COR-L47 (cell line): Measurements from ENCODE around the gene KANSL1L.

ENCODE experiments used
- DNase-seq: peaks from one replicate; lab custom pipeline; 2025; lab: John Stamatoyannopoulos, UW

Gene KANSL1L

DNA sequence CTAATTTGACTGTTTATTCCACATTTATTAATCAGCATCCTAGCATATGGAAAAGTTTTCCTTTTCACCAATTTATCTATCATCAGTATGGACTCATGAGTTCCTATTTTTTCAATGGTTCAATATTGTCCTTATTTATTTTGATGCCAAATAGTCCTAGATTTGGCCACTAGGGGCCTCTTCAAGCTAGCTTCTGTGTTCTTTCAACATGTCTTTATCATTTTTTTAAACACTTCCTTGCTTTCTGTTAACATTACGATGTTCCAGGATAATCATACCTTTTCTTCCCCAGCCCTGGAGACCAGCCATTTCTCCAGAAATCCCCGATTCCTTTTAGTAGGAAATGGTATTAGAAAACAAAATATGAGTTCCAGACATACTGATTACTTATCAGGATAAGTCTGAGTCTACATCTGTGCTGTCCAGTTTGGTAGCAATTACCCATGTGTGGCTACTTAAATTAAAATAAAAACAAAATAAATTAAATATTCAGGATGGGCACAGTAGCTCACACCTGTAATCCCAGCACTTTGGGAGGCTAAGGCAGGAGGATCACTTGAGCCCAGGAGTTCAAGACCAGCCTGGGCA, 98.2 kb downstream of the KANSL1L start:
- DNase-seq: peak; percentile 30

DNA sequence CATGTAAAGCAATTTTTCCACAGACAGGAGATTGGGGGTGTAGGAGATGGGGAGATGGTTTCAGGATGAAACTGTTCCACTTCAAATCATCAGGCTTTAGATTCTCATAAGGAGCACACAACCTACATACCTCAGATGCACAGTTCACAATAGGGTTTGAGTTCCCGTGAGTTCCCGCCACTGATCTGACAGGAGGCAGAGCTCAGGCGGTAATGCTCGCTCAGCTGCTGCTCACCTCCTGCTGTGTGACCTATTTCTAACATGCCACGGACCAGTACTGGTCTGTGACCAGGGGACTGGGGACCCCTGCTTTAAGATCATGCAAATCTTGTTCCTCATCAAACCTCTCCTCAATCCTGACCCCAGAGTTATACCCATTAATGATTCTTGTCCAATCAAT, 98.7 kb downstream of the KANSL1L start:
- DNase-seq: no peak

DNA sequence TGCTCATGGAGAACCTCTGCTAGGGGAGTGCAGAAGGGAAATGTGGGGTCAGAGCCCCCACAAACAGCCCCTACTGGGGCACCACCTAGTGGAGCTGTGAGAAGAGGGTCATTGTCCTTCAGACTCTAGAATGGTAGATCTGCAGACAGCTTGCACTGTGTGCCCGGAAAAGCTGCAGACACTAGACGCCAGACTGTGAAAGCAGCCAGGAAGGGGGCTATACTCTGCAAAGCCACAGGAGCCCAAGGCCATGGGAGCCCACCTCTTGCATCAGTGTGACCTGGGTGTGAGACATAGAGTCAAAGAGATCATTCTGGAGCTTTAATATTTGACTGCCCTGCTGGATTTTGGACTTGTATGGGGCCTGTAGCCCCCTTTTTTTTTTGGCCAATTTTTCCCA, 107.9 kb downstream of the KANSL1L start:
- DNase-seq: no peak

DNA sequence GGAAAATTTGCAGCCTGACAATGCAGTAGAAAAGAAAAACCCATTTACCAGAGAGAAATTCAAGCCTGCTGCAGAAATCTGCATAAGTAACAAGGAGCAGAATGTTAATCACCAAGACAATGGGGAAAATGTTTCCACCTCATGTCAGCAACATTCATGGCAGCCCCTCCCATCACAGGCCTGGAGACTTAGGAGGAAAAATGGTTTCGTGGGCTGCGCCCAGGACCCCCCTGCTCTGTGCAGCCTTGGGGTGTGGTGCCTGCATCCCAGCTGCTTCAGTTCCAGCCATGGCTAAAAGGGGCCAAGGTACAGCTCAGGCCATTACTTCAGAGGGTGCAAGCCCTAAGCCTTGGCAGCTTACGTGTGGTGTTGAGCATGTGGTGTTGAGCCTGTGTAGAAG, 115.4 kb downstream of the KANSL1L start:
- no peak for DNase-seq

DNA sequence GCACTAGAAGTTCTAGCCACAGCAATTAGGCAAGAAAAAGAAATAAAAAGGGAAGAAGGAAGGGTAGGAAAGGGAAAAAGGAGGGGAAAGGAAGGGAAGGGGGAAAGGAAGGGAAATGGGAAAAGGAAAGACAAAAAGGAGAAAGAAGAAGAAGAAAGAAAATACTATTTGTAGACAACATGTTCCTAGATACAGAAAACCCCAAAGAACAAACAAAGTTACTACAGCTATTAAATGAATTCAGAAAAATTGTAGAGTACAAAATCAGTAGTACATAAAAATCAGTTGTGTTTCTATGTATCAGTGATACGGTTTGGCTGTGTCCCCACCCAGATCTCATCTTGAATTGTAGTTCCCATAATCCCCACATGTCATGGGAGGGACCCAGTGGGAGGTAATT, 116.5 kb downstream of the KANSL1L start:
- no peak for DNase-seq

DNA sequence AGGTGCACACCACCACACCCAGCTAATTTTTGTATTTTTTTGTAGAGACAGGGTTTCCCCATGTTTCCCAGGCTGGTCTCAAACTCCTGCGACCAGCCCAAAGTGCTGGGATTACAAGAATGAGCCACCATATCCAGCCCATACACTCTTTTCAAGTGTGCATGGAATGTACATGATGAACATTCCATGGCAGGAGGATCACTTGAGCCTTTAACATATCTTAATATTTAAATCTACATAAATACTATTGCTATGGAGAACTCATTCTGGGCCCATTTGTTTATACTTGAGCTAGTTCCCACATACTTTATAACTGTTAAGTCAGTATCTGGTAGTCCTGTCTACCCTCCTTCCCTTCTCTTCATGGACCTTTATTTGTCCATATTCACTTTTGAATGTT, 120.3 kb downstream of the KANSL1L start:
- no peak for DNase-seq

DNA sequence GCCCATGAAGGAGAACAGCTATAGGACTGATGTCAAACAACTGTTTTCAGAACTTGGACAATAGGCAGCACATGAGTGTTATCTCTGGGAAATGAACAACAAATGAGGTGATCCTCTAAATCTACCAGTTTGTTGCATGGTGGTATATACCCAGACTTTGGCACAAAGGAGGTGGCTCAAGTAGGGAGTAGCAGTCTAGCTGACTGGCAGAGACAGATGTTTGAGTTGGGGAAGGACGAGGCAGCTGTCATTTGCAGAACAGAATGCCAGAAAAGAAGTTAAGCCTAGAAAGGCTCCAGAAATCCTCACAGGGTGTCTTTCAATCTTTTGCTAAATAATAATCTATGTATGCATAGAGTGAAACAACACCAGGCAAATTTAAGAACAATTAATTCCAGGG, 121.4 kb downstream of the KANSL1L start:
- no peak for DNase-seq

DNA sequence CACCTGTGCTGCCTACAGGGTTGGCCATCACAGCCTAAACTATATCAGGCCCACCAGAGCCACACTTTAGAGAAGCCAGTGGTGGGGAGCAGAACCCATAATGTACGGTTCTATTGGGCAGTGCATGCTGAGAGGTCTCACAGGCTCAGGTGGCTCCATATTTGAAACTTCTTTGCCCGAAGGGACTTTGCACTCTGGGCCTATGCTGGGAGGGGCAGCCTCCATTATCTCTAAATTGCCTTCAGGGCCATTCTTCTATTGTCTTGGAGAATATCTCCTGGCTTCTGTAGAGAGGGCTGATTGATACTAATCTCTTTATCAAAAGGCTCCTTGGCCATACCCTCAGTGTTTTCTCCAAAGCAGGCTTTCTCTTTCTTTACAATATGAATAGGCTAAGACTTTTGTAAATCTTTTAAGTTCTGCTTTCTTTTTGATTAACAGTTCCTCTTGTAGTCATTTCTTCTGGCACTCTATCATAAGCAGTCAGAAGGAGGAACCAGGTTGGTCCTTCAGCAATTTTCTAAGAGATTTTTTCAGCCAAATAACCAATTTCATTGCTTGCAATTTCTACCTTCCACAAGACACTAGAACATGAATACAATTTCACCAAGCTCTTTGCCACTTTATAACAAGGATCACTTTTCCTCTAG, 124.2 kb downstream of the KANSL1L start:
- no peak for DNase-seq

DNA sequence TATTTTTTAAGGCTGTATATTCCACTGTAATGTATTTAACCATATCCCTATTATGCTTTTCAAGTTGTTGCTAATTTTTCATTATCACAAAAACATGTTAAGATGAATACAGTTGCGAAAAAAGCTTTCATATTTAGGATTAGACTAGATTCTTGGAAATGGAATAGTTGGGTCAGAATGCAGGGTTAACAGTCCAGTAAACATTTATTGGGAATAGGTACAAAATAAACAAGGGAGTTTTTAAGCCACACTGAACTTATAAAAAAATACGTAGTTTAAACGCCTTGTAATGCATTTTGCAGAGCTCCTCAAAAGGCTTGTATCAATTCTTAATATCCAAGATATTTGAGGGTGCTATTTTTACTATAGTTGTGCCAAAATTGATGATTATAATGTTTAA, 133.1 kb downstream of the KANSL1L start:
- no peak for DNase-seq

DNA sequence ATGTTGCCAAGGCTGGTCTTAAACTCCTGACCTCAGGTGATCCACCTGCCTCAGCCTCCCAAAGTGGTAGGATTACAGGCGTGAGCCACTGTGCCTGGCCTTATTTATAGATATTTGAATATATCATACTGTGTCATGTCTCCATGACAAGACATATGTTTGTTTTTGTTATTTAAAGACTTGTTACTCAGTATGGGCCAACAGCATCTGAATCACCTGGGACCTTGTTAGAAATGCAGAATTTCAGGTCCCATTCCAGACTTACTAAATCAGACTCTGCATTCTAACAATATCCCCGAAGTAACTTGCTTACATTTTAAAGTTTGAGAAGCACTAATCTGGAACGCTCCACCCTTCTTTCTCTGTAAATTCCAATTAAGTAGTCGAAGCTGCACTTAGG, 135.5 kb downstream of the KANSL1L start:
- no peak for DNase-seq

DNA sequence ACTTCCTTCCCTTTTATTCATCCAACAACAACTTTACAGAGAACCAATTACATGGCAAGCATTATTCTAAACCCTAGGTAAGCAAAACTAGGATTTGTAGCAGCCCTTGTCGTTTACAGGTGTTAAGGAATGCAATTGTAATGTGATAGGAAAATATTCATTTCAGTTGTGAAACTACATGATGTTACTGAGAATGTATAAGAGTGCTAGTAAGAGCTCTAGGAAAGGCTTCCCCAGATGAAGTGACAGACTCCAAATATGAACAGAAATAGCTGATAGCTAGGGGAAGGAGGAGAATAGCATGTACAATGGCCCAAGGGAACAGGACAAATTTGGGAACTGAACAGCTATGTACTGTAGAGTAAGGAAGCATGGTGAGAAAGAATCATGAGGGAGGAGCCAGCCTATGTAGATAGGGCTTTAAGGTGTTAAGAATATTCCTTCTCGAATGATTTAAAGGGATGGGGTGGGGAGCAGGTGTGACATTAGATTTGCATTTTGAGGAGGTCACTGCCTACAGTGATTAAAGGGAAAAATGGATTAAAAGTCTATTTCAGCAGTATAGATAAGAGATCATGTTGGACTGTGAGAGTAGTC, 137.0 kb downstream of the KANSL1L start:
- no peak for DNase-seq

DNA sequence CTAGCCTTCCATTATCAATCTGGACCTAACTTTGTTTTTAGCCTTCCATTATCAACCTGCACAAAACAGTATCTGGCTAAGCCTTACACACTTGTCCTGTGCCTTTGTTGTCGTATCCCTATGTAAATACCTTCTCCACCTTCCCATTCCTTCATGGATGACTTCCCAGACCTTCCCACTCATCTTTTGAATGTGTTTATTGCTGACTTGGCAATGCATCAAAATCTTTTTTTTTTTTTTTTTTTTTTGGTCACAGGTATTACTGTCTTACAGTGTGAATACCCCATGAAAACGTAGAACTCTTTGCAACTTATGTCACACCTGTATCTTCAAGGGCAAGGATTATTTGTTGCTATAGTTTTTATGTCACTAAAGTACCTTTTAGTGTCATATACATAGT, 143.0 kb downstream of the KANSL1L start:
- no peak for DNase-seq

DNA sequence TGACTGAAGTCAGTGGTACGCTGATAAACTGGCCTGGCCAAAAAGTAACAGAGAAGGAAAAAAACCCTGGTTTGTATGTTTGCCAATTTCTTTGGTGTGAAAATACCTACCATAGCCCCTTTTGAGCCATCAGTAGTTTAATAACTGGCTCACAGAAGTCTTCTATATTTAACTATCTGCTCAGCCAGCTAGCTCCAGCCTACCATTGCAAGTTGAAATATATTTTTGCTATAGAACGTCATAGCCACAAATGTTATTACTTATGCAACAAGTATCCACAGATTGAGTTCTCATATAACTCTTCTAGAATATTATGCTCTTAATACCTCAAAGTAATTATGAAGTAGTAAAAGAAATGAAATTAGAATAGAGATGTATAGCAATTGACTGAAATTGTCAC, 143.6 kb downstream of the KANSL1L start:
- no peak for DNase-seq

DNA sequence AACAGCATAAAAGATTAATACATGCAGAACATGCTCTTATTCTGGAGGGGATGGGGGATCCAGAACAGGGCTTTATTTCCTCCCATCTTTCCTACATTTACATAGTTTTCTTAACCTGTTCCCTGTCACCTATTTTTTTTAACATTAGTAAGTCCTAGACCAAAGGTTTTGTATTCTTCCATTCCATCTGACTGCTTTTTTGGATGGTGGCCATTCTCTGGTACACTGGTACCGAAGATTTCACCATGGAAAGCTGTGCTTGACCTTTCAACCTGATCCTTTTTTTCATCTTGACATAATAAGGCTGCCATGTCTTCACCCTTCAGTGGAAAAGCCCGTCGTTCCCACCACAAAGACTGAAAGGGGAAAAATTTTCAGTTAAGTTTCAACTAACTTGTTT, 148.4 kb downstream of the KANSL1L start:
- DNase-seq: no peak

DNA sequence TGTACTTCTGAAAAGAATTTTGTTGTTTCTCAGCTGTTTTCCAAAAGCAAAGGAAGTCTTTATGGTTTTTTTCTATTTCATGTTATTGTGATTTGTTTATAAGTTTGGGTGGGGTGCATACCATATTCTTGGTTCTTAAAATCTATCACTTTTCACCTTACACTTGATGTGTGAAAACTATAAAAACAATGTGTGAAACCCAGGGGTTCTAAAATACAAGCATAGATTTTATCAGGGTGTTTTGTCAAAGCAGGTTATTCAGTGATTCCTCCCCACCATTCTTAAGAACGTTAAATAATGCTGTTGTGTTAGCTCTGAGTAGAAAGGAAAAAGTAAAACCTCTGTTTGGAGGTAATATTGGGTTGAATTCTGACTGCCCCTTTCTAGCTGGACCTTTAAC, 151.1 kb downstream of the KANSL1L start:
- DNase-seq: no peak

DNA sequence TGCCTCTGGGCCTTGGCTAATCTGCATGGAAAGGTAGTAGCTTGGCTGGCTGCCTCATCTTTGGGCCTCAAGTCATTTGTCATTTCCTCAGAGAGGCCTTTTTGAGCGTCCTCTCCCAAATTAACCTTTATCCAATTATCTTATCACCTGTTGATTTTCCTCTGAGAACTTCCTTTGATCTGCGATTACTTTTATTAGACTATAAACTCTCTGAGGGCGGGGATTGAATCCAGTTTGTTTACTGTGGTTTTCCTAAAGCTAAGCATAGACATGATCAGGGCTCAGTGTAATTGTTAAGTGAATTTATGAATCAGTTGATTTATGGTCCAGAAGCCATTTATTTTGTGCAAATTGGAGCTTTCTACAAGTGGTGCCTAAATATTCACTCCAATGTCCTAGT, 161.3 kb downstream of the KANSL1L start:
- DNase-seq: no peak

DNA sequence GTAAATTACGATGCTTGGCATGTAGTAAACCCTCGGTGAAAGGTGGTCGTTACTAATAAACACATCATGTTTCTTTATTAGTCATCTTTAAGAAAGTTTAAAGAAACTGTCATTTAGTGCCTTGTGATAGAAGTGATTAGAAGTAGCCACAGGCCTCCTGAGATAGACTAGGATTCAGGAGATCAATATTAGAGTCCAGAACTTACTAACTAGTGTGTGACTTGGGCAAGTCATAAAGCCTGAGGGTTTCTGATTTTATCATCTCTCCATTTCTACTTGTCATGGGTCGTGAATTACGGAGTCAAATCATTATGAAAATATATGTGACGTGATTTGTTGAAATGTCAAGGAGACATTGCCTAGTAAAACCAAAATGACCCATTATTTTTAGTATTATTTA, 162.1 kb downstream of the KANSL1L start:
- no peak for DNase-seq

DNA sequence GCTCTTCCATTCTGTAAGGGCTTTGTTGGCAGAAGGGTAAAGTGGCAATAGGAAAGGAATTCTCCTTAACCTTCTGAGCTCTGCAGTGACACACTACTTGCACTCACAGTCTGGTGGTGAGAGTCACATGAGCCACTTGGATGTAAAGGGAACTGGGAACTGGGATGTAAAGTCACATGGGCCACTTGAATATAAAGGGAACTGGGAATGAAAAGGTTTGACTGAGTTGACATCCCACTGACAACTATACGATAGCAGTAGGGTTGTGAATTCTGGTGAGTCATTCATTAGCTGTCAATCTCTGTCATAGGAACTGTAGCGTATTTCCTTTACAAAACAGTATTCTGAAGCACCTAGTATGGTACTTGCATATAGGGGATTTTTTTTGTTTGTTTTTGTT, 163.3 kb downstream of the KANSL1L start:
- DNase-seq: no peak

DNA sequence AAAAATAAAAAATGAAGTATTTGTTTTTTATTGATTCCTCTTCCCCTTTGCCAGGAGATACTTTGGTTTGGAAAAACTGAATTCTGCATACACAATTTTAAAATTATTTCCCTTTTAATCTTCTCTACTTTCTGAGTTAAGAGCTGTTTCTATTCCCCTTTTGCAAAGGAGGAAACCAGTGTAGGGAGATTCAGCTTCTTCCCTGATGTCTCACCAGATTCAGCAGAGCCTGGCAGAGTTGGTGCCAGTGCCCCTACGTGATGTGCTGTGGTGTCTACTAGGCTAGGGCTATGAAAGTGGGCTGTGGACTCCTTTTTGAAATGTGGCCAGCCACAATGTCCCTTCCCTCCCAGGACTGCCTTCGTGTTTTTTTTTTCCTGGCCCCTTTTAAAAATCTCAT, 166.3 kb downstream of the KANSL1L start:
- DNase-seq: no peak

DNA sequence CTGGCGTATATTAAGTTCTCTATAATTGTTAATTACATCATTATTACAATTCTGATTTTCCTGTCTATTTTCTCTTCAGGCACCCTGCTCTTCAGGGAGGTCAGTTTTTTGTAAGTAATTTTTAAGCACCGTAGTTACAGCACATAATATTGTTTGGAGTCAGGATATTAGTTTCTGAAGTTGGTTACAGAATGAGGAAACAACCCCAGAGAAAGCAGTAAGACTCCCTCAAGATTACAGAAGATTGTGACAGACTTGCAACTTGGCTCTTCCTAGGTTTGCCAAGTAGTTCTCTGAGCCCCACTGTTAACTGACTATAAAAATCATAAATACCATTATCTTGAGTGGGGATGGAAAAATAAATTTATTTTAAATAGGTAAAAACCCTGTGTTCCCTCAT, 167.8 kb downstream of the KANSL1L start:
- no peak for DNase-seq

DNA sequence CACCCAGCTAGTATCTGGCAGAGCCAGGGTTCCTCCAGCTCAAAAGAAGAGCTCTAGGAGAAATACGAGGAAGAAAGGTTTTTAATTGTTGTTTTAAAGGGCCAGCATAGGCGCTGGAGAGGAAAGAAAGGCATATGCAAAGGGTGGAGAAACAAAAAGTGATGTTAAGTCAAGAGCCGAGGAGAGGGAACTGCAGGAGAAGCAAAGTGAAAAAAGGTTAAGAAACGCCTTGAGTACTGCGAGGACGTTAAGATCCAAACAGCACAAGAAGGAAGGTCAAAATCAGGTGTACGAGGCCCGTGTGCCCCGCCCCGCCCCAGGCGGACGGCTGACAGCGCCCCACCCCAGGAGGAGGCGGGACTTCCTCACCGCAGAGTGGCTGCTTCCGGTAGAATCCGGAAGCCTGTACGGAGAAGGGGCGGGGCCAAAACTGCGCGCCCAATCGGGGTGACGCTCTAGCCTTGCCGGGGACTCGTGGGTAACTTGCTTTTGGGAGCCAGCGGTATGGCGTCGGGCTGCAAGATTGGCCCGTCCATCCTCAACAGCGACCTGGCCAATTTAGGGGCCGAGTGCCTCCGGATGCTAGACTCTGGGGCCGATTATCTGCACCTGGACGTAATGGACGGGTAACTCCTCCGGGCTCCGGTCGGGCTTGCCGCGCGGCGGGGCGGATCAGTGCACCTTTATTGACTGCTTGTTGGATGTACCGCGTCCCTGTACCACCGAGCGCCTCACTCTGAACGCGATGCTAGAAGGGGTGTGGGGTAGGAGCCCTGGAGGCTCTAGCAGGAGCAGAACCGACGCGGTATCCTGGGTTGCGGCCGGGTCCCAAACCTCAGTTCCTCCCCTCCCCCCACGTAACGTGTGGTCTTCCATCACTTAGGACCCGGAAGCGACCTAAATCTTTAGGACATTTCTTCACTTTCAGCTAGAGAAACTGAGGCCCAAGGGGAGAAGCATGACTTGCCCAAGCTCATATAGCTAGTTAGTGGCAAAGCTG, 168.8 kb downstream of the KANSL1L start, which contains the start of gene RPE:
Gene RPE (plus strand): TSS at position 481 of the 1,000 bp plus-strand sequence. CDS start 24 bp downstream, at position 505.
- peak; percentile 95 for DNase-seq
